ENCODE results near the gene GPC5. TPM values are rescaled to one million over a fixed set of nuclear protein-coding genes. Genes with fewer than 3 reads are reported as not detected.

Gene GPC5
- total RNA-seq, 4 donors from 2014 or later = 0.74 to 1.1 TPM; not detected in 2

- no peak for TF ChIP-seq CTCF (IDR thresholded peaks at IDR 0.05)
- no peak for DNase-seq (ENCODE audit: low spot score)
- ATAC-seq (ENCODE audit: low FRiP score) = no peak
Measured at GRCh38 chr13:92575777-92576176, 1177.4 kb downstream of the GPC5 start.

- no peak for DNase-seq (ENCODE audit: low spot score)
- no peak for ATAC-seq (ENCODE audit: low FRiP score)
- TF ChIP-seq CTCF (IDR thresholded peaks at IDR 0.05) = no peak
Measured at GRCh38 chr13:92578358-92578757, 1179.9 kb downstream of the GPC5 start.

- DNase-seq (ENCODE audit: low spot score) (no peak), ATAC-seq (ENCODE audit: low FRiP score) (no peak)
- TF ChIP-seq CTCF (IDR thresholded peaks at IDR 0.05) = no peak
Measured at GRCh38 chr13:92589955-92590354, 1191.5 kb downstream of the GPC5 start.

- TF ChIP-seq CTCF (IDR thresholded peaks at IDR 0.05) = no peak
- ATAC-seq (ENCODE audit: low FRiP score) = no peak
- DNase-seq (ENCODE audit: low spot score) = no peak
Measured at GRCh38 chr13:92590503-92590908, 1192.1 kb downstream of the GPC5 start.

- TF ChIP-seq CTCF (IDR thresholded peaks at IDR 0.05) = no peak
- ATAC-seq (ENCODE audit: low FRiP score) = no peak
- DNase-seq (ENCODE audit: low spot score) = no peak
Measured at GRCh38 chr13:92591117-92591516, 1192.7 kb downstream of the GPC5 start.

- no peak for DNase-seq (ENCODE audit: low spot score)
- ATAC-seq (ENCODE audit: low FRiP score) = no peak
- no peak for TF ChIP-seq CTCF (IDR thresholded peaks at IDR 0.05)
Measured at GRCh38 chr13:92592757-92593156, 1194.3 kb downstream of the GPC5 start.

- no peak for TF ChIP-seq CTCF (IDR thresholded peaks at IDR 0.05)
- ATAC-seq (ENCODE audit: low FRiP score) (no peak), DNase-seq (ENCODE audit: low spot score) (no peak)
Measured at GRCh38 chr13:92602560-92602959, 1204.1 kb downstream of the GPC5 start.
